ENCODE results near the gene WNK3.

DNA sequence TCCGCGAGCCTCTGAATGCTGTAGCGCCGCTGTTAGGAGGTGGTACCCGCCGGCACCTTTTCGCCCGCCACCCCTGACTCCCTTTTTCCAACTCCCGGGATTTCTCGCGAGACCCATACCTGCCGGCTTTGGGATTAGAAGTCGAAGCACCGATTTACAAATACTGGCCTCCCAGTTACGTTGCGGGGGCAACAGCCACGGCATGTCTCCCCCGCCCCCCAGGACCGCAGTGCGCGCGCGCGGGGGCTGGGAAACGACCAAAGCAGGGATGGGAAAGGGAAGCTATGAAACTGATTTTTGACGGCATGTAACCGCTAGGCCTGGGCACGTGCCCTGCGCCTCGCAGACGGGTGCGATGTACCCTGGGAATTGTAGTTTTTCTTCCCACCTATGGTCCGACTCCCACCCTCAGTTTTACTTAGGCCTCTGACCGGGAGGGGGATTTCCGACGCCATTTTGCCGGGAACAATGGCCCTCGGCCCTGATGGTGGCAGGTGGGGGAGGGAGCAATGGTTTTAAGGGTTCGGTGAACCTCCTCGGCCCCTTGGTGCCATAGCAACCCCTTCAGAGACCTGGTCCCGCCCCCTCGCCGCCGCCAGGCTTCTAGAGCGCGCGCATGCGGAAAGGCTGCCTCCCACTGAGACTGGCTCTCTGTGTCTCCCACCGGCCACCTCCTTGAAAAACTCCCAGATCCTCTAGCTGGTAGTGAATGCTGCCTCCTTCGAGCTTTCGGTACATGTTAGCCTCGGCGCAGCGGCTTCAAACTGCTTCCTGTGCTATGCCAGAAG lies 772 bp upstream of the WNK3 start:
- TF ChIP-seq, protein P1, sequence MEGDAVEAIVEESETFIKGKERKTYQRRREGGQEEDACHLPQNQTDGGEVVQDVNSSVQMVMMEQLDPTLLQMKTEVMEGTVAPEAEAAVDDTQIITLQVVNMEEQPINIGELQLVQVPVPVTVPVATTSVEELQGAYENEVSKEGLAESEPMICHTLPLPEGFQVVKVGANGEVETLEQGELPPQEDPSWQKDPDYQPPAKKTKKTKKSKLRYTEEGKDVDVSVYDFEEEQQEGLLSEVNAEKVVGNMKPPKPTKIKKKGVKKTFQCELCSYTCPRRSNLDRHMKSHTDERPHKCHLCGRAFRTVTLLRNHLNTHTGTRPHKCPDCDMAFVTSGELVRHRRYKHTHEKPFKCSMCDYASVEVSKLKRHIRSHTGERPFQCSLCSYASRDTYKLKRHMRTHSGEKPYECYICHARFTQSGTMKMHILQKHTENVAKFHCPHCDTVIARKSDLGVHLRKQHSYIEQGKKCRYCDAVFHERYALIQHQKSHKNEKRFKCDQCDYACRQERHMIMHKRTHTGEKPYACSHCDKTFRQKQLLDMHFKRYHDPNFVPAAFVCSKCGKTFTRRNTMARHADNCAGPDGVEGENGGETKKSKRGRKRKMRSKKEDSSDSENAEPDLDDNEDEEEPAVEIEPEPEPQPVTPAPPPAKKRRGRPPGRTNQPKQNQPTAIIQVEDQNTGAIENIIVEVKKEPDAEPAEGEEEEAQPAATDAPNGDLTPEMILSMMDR (conservative IDR thresholded peaks at IDR 0.05; ENCODE audit: low read depth, low read length), result no peak
- TF ChIP-seq EZH2 (IDR thresholded peaks at IDR 0.05; ENCODE audit: low read length, unreplicated experiment) (no peak), EZH2phosphoT487 (IDR thresholded peaks at IDR 0.05; ENCODE audit: borderline replicate concordance, low read length) (no peak)

Measured in PC-3 (cell line).